HEK293T (cell line): ENCODE measurements around the gene KLHDC4.

Experiments used
- CTCF ChIA-PET: fragments of 350-600 bp; formaldehyde crosslinking; extraction: SDS; loops from one replicate; lab custom pipeline; 2021; ENCODE audit warnings: antibody characterized with exemption, inconsistent platforms; lab: Yijun Ruan, JAX
- POLR2A ChIA-PET: fragments of 350-600 bp; formaldehyde crosslinking; extraction: SDS; loops from one replicate; lab custom pipeline; 2020; ENCODE audit warnings: antibody characterized with exemption, inconsistent platforms; lab: Yijun Ruan, JAX
- DNase-seq: peaks from one replicate; pipeline ENCODE4 v3.0.0; 2012; ENCODE audit warnings: mixed read lengths; ENCODE audit errors: extremely low spot score
- ARNT ChIP-seq: fragments of 450-650 bp; IDR thresholded peaks from 2 replicates; pipeline ENCODE4 v1.6.1; 2017; ENCODE audit warnings: mild to moderate bottlenecking
- BHLHE40 ChIP-seq: fragments of 450-650 bp; IDR thresholded peaks from 2 replicates; pipeline ENCODE4 v1.6.1; 2016; ENCODE audit warnings: mild to moderate bottlenecking, moderate library complexity, borderline replicate concordance
- CTBP1 ChIP-seq: fragments of 450-650 bp; IDR thresholded peaks from 2 replicates; pipeline ENCODE4 v1.6.1; 2016; ENCODE audit warnings: borderline replicate concordance
- ELF4 ChIP-seq: fragments of 450-650 bp; IDR thresholded peaks from 2 replicates; pipeline ENCODE4 v1.6.1; 2017; ENCODE audit warnings: antibody characterized with exemption
- FOXA1 ChIP-seq: fragments of 450-650 bp; IDR thresholded peaks from 2 replicates; pipeline ENCODE4 v1.6.1; 2016; ENCODE audit warnings: mild to moderate bottlenecking
- FOXK2 ChIP-seq: fragments of 450-650 bp; IDR thresholded peaks from 2 replicates; pipeline ENCODE4 v1.6.1; 2016; ENCODE audit warnings: mild to moderate bottlenecking
- FOXM1 ChIP-seq: fragments of 450-650 bp; IDR thresholded peaks from 2 replicates; pipeline ENCODE4 v1.6.1; 2017; ENCODE audit warnings: mild to moderate bottlenecking, borderline replicate concordance
- HDGF ChIP-seq: fragments of 450-650 bp; IDR thresholded peaks from 2 replicates; pipeline ENCODE4 v1.6.1; 2017; ENCODE audit warnings: antibody characterized with exemption, borderline replicate concordance
- L3MBTL2 ChIP-seq: fragments of 450-650 bp; conservative IDR thresholded peaks from 2 replicates; pipeline ENCODE4 v1.6.1; 2016; ENCODE audit warnings: mild to moderate bottlenecking
- LEF1 ChIP-seq: fragments of 450-650 bp; IDR thresholded peaks from 2 replicates; pipeline ENCODE4 v1.6.1; 2017; ENCODE audit warnings: mild to moderate bottlenecking, borderline replicate concordance
- NFRKB ChIP-seq: fragments of 450-650 bp; IDR thresholded peaks from 2 replicates; pipeline ENCODE4 v1.6.1; 2016; ENCODE audit warnings: mild to moderate bottlenecking, moderate library complexity
- SP1 ChIP-seq: fragments of 450-650 bp; IDR thresholded peaks from 2 replicates; pipeline ENCODE4 v1.6.1; 2017
- SUZ12 ChIP-seq: fragments of 450-650 bp; IDR thresholded peaks from 2 replicates; pipeline ENCODE4 v1.6.1; 2016; ENCODE audit warnings: mild to moderate bottlenecking
- TARDBP ChIP-seq: fragments of 450-650 bp; IDR thresholded peaks from 2 replicates; pipeline ENCODE4 v1.6.1; 2016
- ZNF384 ChIP-seq: fragments of 450-650 bp; IDR thresholded peaks from 2 replicates; pipeline ENCODE4 v1.6.1; 2016
- TF ChIP-seq, protein P1 (sequence below): fragments of 450-650 bp; IDR thresholded peaks from 2 replicates; pipeline ENCODE4 v1.6.1; 2016

KLHDC4 gene

DNA sequence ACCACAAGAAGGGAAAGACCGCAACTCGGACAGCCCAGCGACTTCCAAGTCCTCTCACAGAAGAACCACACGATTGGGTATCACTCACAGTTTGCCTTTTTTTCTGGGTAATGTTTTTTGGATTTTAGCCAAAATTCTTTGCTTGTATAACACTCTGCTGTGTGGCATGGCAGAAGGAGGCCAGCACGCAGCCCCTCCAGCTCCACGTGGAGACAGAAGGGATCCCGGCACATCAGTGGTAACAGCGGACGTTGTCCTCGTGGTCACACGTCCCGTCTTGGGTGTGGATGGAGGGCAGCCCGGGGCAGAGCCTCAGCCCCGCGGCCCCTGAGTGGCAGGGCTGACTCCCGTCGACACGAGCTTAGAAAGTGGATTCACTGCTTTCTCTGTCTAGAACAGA is 69.1 kb downstream of the KLHDC4 start:
- CTCF ChIA-PET = no interaction called here
- TF ChIP-seq TARDBP = no peak
- TF ChIP-seq HDGF = no peak
- TF ChIP-seq L3MBTL2 = no peak
- no peak for TF ChIP-seq CTBP1
- TF ChIP-seq ARNT = no peak
- TF ChIP-seq, protein P1, sequence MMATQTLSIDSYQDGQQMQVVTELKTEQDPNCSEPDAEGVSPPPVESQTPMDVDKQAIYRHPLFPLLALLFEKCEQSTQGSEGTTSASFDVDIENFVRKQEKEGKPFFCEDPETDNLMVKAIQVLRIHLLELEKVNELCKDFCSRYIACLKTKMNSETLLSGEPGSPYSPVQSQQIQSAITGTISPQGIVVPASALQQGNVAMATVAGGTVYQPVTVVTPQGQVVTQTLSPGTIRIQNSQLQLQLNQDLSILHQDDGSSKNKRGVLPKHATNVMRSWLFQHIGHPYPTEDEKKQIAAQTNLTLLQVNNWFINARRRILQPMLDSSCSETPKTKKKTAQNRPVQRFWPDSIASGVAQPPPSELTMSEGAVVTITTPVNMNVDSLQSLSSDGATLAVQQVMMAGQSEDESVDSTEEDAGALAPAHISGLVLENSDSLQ = no peak
- no peak for TF ChIP-seq SUZ12
- TF ChIP-seq FOXA1 = no peak
- no peak for TF ChIP-seq FOXM1
- no peak for TF ChIP-seq NFRKB
- TF ChIP-seq FOXK2 = no peak
- no peak for TF ChIP-seq BHLHE40
- no peak for TF ChIP-seq LEF1
- TF ChIP-seq ELF4 = no peak
- no peak for TF ChIP-seq SP1
- POLR2A ChIA-PET = no interaction called here
- no peak for DNase-seq

DNA sequence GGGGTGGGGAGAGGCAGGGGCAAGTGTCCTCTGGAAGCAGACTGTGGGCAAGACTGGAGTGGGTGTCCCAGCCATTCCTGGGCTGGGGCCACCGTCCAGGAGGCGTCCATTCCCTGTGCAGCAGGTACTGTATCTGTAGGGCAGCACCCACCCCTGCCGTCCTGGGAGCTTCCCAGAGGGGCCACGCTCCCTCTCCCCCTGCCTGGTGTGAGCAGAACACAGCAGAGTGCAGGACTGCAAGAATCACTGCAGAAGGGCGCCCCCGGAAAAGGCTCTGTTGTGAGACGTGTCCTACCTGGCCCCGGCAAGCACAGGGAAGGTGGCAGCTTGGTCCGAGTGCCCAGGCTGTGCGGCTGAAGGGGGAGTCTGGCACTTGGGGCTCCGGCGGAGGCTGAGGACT is 70.3 kb downstream of the KLHDC4 start:
- POLR2A ChIA-PET = no interaction called here
- TF ChIP-seq ELF4 (no peak), FOXA1 (no peak), FOXK2 (no peak), BHLHE40 (no peak), SUZ12 (no peak), FOXM1 (no peak), ARNT (no peak), LEF1 (no peak), HDGF (no peak)
- no peak for DNase-seq
- CTCF ChIA-PET = interaction anchor here (0.5 kb wide), 1 partner anchor 107 kb away, joined by 3 read pairs; no protein-coding TSS in a partner anchor

DNA sequence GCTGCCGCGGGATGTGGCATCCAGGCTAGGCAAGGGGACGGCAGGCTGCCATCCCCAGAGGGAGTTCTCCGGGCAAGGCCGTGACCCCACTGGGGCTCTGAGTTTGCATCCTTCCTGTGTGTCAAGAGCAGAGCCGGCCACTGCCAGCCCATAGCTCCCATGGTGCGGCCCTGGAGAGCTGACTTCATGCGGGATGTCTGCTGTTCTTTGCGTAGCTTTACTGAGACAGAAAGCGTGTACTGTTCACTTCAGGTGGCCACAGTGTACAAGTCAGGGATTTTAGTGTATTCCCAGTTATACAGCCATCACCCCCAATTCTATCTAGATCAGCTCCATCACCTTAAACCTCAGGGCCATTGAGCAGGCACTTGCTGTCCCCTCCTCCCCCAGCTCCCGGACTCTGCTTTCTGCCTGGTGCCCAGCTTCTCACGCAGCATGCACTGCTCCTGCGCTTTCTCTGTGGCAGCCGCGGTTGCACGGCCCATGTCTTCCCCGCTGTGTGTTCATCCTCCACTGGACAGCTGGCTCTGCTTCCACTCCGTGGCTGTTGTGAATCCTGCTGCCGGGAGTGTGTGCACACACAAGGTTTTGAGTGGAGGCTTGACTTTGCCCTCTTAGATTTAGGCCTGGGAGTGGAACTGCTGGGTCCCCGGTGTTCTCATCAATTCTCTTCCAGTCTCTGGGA is 71.2 kb downstream of the KLHDC4 start:
- ChIA-PET CTCF (no interaction called here), POLR2A (no interaction called here)
- no peak for DNase-seq
- TF ChIP-seq HDGF = no peak
- no peak for TF ChIP-seq FOXM1

DNA sequence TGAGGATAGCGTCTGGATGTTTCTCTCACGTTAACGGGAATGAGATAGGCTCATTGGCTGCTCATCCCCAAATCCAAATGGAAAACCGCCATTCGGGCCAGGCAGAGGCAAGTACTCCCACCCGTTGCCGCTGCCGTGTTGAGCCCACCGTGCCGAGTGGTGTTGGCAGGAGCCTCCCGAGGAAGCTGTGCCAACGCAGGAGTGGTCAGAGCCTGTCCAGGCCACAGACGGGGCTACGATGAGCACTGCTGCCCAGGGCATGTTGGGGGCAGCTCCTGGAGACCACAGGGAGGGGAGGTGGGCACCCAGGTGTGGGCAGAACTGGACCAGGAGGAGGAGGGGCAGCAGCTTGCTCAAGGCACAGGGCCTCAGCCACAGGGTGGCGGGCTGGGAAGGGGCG is 72.0 kb downstream of the KLHDC4 start:
- DNase-seq = no peak
- CTCF ChIA-PET = no interaction called here
- TF ChIP-seq L3MBTL2 = no peak
- no peak for TF ChIP-seq ELF4
- no peak for TF ChIP-seq SP1
- TF ChIP-seq ARNT = no peak
- no peak for TF ChIP-seq HDGF
- TF ChIP-seq LEF1 = no peak
- no peak for TF ChIP-seq BHLHE40
- no peak for TF ChIP-seq CTBP1
- TF ChIP-seq, protein P1 = no peak
- TF ChIP-seq FOXK2 = no peak
- no peak for TF ChIP-seq ZNF384
- TF ChIP-seq FOXA1 = no peak
- TF ChIP-seq TARDBP = no peak
- no peak for TF ChIP-seq SUZ12
- POLR2A ChIA-PET = interaction anchor here (0.6 kb wide), 1 partner anchor 24 kb away, joined by 3 read pairs; no protein-coding TSS in a partner anchor

DNA sequence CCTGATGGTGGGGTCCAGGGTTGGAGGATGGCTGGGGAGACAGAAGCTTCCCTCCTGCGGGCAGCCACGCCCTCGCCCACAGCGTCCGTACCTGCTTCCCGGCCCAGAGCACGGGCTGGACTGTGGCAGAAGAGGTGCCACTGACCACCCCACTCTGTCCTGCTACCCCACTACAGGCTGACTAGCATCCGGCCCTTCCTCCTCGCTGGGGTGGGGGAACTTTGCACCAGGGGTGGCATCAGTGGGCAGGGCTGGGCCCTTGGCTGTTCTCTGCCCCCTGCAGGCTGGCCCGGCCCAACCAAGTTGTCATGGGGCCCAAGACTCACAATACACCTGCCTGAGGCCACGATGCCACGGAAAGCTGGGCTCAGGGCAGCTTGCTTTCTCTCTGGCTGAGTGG is 73.0 kb downstream of the KLHDC4 start:
- TF ChIP-seq HDGF = no peak
- no peak for TF ChIP-seq LEF1
- TF ChIP-seq BHLHE40 = no peak
- TF ChIP-seq SUZ12 = no peak
- TF ChIP-seq FOXK2 = no peak
- TF ChIP-seq ARNT = no peak
- TF ChIP-seq TARDBP = no peak
- no peak for TF ChIP-seq ELF4
- no peak for TF ChIP-seq FOXA1
- TF ChIP-seq ZNF384 = no peak
- TF ChIP-seq FOXM1 = no peak
- no peak for TF ChIP-seq CTBP1
- no peak for TF ChIP-seq L3MBTL2
- no peak for TF ChIP-seq SP1
- TF ChIP-seq, protein P1 = no peak
- TF ChIP-seq NFRKB = no peak
- DNase-seq = no peak
- ChIA-PET POLR2A (no interaction called here), CTCF (interaction anchor here (0.5 kb wide), 1 partner anchor 11 kb away, joined by 8 read pairs; no protein-coding TSS in a partner anchor)

DNA sequence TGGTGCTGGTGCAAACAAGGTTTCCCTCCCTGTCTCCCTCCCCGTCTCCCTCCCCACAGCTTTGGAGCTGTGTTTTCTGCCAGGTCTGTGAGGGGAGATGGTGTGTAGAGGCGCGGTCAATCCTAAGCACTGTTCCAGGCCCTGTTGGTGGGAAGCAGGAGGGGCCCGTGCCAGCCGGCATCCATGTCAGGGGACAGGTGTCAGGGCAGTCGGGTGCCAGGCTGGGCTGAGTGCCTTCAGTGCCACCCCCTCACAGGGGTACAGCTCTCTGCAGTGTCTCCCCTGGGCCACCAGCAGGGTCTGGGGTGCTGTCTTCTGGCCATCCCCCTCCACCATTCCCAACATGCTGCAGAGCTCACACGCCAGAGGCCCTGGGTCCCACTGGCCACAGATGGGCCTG is 73.6 kb downstream of the KLHDC4 start:
- POLR2A ChIA-PET = no interaction called here
- CTCF ChIA-PET = interaction anchor here (0.6 kb wide), 1 partner anchor 29 kb away, joined by 3 read pairs; no protein-coding TSS in a partner anchor
- TF ChIP-seq SP1 (no peak), FOXK2 (no peak), L3MBTL2 (no peak), FOXM1 (no peak), NFRKB (no peak)
- TF ChIP-seq, protein P1 = no peak
- DNase-seq = no peak
